NCI-H1436 (cell line): ENCODE results near the gene TTC29.

Experiments used
- DNase-seq: peaks from one replicate; lab custom pipeline; 2025; lab: John Stamatoyannopoulos, UW

TTC29 gene

DNA sequence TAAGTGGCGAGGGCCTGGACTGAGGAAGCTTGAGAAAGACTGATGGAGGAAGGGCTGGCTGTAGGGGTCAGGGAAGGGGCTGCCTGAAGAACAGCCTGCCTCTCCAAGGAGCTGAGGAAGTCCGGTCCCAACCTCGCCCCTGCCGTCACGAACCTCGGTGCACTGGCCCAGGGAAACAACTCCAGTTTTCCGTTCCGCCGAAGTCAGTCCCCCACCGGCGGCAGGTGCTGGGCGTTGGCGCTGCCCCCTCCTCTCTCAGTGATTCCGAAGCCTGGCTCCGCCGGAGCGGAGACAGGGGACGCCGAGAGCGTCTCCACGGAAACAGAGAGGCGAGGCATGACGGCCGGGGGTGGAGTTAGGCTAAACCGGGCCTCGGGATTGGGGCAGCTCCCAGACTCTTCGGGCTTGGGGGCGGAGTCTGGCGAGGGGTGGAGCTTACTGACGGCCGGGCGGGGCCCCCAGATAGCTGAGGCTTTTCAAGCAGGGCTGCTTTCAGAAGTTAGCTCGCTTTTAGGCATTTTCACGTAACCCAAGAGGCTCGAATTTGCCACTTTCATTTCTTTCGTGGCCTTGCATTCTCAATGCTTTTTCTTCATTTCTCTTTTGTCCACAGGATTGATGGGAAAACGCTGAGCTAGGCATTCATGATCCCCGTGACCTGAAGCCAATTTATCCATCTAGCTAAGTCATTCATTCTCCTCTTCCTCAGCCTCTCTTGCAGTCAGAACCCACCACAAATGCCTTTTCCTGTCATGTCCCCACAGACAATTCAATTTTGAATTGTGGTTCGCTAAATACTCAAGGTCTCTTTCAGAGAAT lies at the start of gene TTC29:
Gene TTC29 (minus strand): TSS at position 309 of the 819 bp plus-strand sequence. CDS start 5,969 bp downstream, outside the sequence.
- peak; percentile 75 for DNase-seq

DNA sequence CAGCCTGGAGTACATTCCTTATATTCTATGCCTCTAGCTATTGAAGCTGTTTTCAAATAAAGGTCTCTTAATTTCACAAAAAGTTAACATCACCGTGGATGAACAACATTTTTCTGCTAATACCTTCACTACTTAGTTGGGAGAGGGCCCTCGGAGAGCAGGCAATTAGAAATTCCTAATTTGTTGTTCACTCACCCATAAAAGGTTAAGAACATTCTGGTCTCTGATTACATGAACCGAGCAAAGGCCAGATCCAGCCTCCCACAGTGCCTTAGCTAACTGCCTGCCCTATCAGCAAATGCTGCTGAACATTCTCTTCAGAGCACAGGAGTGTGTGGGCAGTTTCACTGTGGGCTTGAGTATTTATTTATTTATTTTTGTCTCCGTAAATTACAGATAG lies 36.0 kb upstream of the TTC29 start:
- DNase-seq: no peak

DNA sequence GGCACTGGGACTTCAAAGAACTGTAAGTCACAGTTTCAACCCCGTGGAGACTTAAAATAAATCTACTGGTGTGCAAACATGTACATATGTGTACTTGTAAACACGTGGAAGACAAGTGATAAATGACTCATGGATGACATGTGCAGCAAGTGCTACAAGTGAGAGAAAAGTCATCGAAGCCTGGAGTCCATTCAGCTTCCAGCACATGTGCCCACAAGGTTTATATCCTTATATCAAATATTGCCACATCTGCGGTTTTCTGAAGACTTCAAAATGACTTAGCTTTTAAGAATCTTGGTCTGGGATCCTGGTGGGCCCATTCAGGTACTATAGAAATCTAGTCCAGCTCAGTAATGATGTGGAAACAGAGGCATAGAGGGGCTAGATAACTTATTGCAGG lies 33.0 kb upstream of the TTC29 start:
- DNase-seq: no peak

- no peak for DNase-seq
Measured at GRCh38 chr4:146976145-146976544, 30.5 kb upstream of the TTC29 start.

DNA sequence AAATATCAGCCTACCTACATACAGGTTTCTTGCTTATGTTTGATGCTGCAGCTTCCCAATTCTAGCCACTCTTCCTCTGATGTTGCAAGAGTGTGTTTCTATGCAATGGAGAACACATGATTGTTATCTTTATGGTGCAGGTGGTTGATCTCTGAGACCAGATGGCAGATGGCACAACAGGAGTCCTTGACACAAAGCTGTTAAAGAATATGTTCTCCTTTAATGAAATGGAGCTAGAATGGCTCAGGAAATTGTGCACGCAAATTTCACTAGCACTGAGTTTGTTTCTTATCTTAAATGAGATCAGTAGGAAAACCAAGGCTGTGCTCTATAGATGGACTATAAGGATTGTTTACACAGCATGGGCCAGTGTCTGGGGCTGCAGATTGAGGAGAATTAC lies 29.9 kb upstream of the TTC29 start:
- no peak for DNase-seq

DNA sequence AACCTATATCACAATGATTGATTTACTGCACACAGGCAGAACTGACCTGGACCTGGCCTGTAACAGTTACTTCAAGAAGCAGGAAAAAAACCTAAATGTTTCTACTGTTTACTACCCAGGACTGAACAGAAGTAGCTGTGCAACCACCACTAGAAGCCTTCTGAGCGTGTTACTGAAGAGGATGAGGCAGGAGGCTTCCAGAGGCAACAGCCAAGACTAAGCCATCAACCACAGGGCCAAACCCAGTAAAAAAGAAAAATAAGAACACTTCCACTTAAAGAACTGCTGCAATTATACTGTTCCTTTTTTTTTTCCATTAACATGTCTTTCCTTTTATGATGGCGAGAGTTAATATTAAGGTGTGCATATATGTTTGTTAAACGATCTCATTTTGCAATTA lies 29.4 kb upstream of the TTC29 start:
- DNase-seq: no peak

DNA sequence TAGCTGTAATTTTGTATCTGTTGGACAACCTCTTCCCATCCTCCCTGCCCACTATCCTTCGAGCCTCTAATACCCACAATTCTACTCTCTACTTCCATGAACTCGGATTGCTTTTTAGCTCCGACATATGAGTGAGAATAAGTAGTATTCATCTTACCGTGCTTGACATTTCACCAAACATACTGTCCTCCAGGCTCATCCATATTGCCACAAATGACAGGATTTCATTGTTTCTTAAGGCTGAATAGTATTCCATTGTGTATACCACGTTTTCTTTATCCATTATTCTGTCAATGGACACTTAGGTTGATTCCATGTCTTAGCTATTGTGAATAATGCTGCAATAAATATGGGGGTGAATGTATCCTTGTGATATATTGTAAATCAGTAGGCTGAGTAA lies 26.4 kb upstream of the TTC29 start:
- no peak for DNase-seq

DNA sequence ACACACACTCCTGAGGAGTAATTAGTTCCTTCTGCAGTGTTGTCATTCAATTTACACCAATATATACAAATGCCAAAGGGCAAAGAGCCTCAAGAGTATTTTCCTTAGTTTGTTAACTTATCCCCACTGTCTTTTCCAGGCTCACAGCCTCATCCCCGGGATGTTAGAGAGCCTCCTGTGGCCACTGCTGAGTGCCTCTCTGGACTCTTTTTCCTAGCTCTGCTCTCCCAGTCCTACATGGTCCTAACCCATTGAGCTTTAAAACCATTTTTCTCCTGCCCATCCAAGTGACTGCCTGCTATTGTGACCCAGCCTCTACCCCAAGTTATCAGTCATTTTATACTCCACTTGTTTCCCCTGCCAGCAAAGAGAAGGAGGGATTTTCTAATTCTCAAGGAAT lies 23.5 kb upstream of the TTC29 start:
- DNase-seq: no peak

DNA sequence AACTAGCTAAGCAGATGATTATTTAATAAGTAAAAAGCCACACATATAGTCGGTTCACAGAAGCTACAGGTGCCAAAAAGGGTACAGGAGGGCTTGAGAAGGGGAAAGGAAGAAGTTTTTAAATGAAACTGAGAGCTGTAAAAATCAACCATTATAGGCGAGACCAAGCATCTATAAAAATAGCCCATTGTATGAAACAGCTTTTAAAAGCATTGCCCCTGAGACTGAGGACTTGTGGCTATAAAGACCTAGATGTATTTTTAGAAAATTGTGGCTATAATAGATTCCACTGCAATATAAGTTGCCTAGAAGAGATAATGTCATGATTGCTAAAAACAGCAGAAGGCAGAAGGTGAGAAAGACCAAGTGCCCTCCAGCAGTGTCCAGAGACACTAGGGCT lies 15.0 kb upstream of the TTC29 start:
- no peak for DNase-seq

GRCh38 chr4:146959692-146960091 lies 14.0 kb upstream of the TTC29 start:
- DNase-seq: no peak

DNA sequence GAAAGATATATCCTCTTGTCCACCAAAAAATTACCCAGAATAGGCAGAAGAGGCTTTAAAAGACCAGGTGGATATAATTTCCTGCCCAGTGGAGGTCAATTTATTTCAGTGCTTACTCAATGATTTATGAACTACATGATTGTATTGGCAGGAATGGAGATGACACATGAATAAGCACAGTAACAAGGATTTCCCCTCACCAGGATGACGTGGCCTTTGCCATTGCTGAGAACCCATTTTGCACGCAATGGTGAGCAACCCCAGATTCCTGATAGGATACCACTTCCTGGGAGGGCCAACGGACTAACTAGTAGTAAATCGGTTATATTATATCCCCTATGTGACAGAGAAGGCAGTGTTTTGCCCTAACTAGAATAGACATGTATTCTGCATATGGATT lies 11.6 kb upstream of the TTC29 start:
- no peak for DNase-seq

DNA sequence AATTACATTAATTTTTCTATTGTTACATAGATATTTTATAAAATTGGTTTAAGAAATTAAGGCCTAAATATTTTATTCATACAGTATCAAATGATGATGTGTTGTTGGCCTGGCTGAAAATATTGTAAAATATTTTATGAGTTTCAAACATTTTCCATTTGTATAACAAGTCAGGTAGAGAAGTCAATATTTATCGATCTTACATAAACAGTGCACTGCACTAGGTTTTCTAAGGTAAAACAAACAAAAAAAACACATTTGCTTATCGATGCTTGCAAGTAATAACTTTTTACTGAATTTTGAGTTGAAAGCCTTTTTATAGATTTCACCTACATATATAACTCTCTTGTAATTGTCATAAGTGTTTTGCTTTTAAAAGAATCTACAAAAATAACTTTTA lies 7.2 kb upstream of the TTC29 start:
- no peak for DNase-seq

GRCh38 chr4:146949559-146949958 lies 3.9 kb upstream of the TTC29 start:
- no peak for DNase-seq

- DNase-seq: no peak
Measured at GRCh38 chr4:146943691-146944375, 1.8 kb downstream of the TTC29 start.

GRCh38 chr4:146932116-146932515 lies 13.5 kb downstream of the TTC29 start:
- no peak for DNase-seq

GRCh38 chr4:146930673-146931072 lies 15.0 kb downstream of the TTC29 start:
- DNase-seq: no peak

GRCh38 chr4:146927695-146928094 lies 18.0 kb downstream of the TTC29 start:
- no peak for DNase-seq

DNA sequence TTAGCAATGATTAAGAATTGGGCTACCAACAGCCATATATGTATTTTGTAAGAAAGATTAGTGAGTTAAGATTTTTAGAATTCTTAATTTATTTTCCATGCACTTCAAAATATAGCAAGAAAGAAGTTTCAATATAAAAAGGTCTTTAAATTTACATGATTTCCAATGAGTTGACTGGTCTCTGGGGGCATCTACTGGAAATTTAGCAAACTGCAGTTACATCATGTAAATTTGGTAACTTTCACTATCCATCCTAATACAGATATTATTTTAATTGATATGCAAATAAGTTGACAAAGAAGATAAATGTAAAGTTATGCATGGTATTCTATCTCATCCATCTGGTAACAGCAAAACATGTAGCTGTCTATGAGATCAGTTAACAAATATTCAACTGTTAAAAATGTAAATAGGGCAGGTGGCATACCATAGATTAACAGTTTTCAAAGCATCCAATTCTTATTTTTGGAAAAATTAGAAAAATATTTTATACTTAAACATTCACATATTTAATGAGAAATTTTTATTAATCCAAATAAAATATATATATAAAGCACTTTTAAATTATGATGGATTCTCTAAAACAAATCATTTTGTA lies 29.1 kb downstream of the TTC29 start:
- DNase-seq: peak; percentile 2

GRCh38 chr4:146915132-146915531 lies 30.5 kb downstream of the TTC29 start:
- no peak for DNase-seq

- DNase-seq: no peak
Measured at GRCh38 chr4:146900295-146900694, 45.4 kb downstream of the TTC29 start.

GRCh38 chr4:146890301-146890700 lies 55.4 kb downstream of the TTC29 start:
- no peak for DNase-seq

DNA sequence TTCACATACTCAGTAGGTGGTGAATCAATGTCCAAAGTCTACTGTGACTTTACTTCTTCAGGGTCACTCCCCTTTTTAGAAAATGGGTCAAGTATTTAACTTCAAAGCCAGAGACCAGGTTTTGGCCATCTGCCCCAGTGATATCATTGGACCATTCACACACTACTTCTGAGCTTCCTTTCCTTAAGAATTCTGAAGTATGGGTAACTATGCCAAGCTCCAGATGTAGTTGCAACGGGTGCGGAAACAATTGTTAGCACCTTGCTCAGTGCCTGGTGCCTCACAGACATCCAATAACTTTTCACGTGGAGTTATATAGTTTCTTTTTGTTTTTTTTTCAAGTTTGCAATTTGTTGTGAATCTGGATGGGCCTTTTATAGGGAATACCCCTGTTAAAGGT lies 62.6 kb downstream of the TTC29 start:
- no peak for DNase-seq

DNA sequence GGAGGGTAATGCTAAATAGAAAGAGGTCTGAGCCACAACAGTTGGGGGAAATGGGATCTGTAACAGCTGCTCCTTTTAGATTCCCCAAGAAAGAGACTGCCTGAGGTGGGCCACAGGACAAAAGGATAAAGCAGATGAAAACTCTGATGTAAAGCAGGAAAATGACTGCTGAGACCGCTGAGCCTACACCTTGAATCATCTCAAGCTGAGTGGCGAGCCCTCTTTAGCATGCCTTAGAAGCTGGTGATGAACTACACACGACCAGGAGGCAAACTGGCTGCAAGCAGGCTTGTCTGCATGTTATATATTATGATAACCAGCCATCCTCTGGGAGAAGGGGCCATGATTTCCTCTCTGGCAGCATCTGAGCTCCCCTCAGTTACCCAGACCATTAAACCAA lies 88.4 kb downstream of the TTC29 start:
- no peak for DNase-seq
